K562 (cell line): Measurements from ENCODE around the gene PPTC7. TPM values are rescaled to one million over a fixed set of nuclear protein-coding genes. Genes with fewer than 3 reads are reported as not detected.

Experiments
- ATAC-seq: fragments of 200-7000 bp; cut with Tn5 transposase; 3 replicates; pipeline ENCODE4 v1.9.1; 2020; ENCODE audit warnings: moderate library complexity
- BruUV-seq: library from RNA; stranded (reverse); fragments of 400-500 nt; replicated peaks from 2 replicates; lab custom pipeline; 2021; lab: Mats Ljungman, UMichigan
- CTCF ChIA-PET: fragments of 300-600 bp; formaldehyde crosslinking; extraction: SDS; loops from one replicate; lab custom pipeline; 2021; ENCODE audit warnings: low intra/inter-chr PET ratio; lab: Yijun Ruan, JAX
- POLR2A ChIA-PET: fragments of 300-600, 350-650 bp; sonication (Branson Sonifier 250); formaldehyde crosslinking; extraction: SDS; loops from one replicate; lab custom pipeline; 2021; ENCODE audit warnings: antibody characterized with exemption, inconsistent platforms; lab: Yijun Ruan, JAX
- DNase-seq, 4 experiments: peaks; one replicate each; pipeline versions ENCODE4 v3.0.0 to v3.0.0-alpha.2; 2011 to 2018; ENCODE audit warnings: low spot score in 3 of 4, mixed read lengths in 3 of 4; ENCODE audit errors: extremely low read depth in 1 of 4
- FAIRE-seq: peaks from 2 replicates; lab custom pipeline; 2011; peaks lifted over from hg19 to GRCh38; lab: Jason Lieb, UNC
- H2AFZ ChIP-seq: 2 replicates; pipeline ENCODE4 v1.6.0; 2011; ENCODE audit warnings: low read depth, low read length, control low read depth, inconsistent platforms
- H3K27ac ChIP-seq: fragments of 200-600 bp; 3 replicates; pipeline ENCODE4 v1.8.0; 2011; ENCODE audit warnings: low read depth, mild to moderate bottlenecking, control low read depth, inconsistent platforms, low read length, moderate library complexity, mixed read lengths; ENCODE audit errors: extremely low read depth
- H3K27me3 ChIP-seq, 2 experiments: fragments of 300-600 bp in 1 of 2; 2 replicates in 1 of 2; 3 replicates in 1 of 2; pipeline versions ENCODE4 v1.6.0 to v1.8.0; 2011; ENCODE audit warnings: inconsistent platforms in 2 of 2, low read length in 2 of 2, mild to moderate bottlenecking in 1 of 2, mixed read lengths in 1 of 2, moderate library complexity in 1 of 2; ENCODE audit not compliant: control insufficient read depth in 2 of 2, insufficient read depth in 2 of 2
- H3K36me3 ChIP-seq: fragments of 300-600 bp; 3 replicates; pipeline ENCODE4 v1.8.0; 2011; ENCODE audit warnings: mild to moderate bottlenecking, low read length, inconsistent platforms; ENCODE audit not compliant: control insufficient read depth, insufficient read depth
- H3K4me1 ChIP-seq, 2 experiments: fragments of 200-600 bp in 1 of 2; replicated peaks in 1 of 2; 2 replicates in 1 of 2; 3 replicates in 1 of 2; pipeline versions ENCODE4 v1.5.1 to v1.8.0; 2011; ENCODE audit warnings: inconsistent platforms in 2 of 2, low read length in 2 of 2, mild to moderate bottlenecking in 1 of 2, mixed read lengths in 1 of 2, moderate library complexity in 1 of 2; ENCODE audit not compliant: control insufficient read depth in 2 of 2, insufficient read depth in 2 of 2
- H3K4me2 ChIP-seq: 2 replicates; pipeline ENCODE4 v1.6.1; 2011; ENCODE audit warnings: low read length, control low read depth, inconsistent platforms, mixed read lengths; ENCODE audit not compliant: insufficient read depth
- H3K4me3 ChIP-seq: fragments of 200-600 bp; sonication (generic), shearing (Covaris generic); 2 replicates; pipeline ENCODE4 v1.5.1; 2016; ENCODE audit warnings: control low read depth, inconsistent platforms
- H3K79me2 ChIP-seq: fragments of 200-600 bp; 3 replicates; pipeline ENCODE4 v1.8.0; 2011; ENCODE audit warnings: low read length, inconsistent platforms; ENCODE audit not compliant: control insufficient read depth, insufficient read depth
- H3K9ac ChIP-seq, 2 experiments: 2 replicates each; pipeline versions ENCODE4 v1.6.0 to v1.6.1; 2011; ENCODE audit warnings: low read depth in 2 of 2, low read length in 2 of 2, control low read depth in 1 of 2, inconsistent platforms in 1 of 2, mild to moderate bottlenecking in 1 of 2, mixed read lengths in 1 of 2; ENCODE audit not compliant: insufficient read depth in 1 of 2
- H3K9me1 ChIP-seq: one replicate; pipeline ENCODE4 v1.6.0; 2011; ENCODE audit warnings: inconsistent platforms, mild to moderate bottlenecking, low read length, moderate library complexity; ENCODE audit not compliant: control insufficient read depth, insufficient read depth
- H3K9me3 ChIP-seq: replicated peaks from 2 replicates; pipeline ENCODE4 v1.5.1; 2011; ENCODE audit warnings: low read depth, low read length, inconsistent platforms; ENCODE audit not compliant: control insufficient read depth, insufficient read depth
- H4K20me1 ChIP-seq: replicated peaks from 2 replicates; pipeline ENCODE4 v1.6.1; 2011; ENCODE audit warnings: low read length, inconsistent platforms, mixed read lengths; ENCODE audit not compliant: control insufficient read depth, insufficient read depth
- SREBF1 ChIP-seq: fragments of 150-350 bp; IDR thresholded peaks from 2 replicates; pipeline ENCODE4 v1.6.1; 2014; ENCODE audit warnings: antibody characterized with exemption, low read depth, low read length, borderline replicate concordance
- ZNF165 ChIP-seq: fragments of 250-450 bp; sonication (Bioruptor Pico); IDR thresholded peaks from 2 replicates; pipeline ENCODE4 v1.4.0; 2020; ENCODE audit warnings: borderline replicate concordance
- ZNF184 ChIP-seq: sonication (generic); formaldehyde crosslinking; IDR thresholded peaks from 2 replicates; pipeline ENCODE4 v1.5.0; 2020; ENCODE audit warnings: missing genetic modification reagents
- WGBS: fragments of 100-300 bp; shearing (Covaris generic); methylation state at CpG from one replicate; pipeline ENCODE4 v1.1.6; 2016; ENCODE audit warnings: low coverage, mixed read lengths; ENCODE audit not compliant: insufficient coverage; ENCODE audit errors: missing lambda C conversion rate; 5-methylcytosine and 5-hydroxymethylcytosine counted together
- in situ Hi-C: fragments of 300-500 bp; cut with MboI; formaldehyde crosslinking; loops from 4 replicates; pipeline ENCODE4 v1.15.0; 2018; ENCODE audit warnings: inconsistent platforms, mixed read lengths
- intact Hi-C: fragments of 100-400 bp; cut with micrococcal nuclease; formaldehyde crosslinking; loops from 2 replicates; pipeline ENCODE4 v1.14.2; 2022
- polyA plus RNA-seq, 8 experiments: library from polyadenylated mRNA; depleted of rRNA in 4 of 8; stranded (reverse) in 5 of 8; unstranded in 3 of 8; fragments of >200 nt; fragmentation: Nextera tagmentation in 2 of 8; fragmentation: Illumina TruSeq in 1 of 8; extraction: Ambion mirVana in 2 of 8; extraction: Trizol in 1 of 8; gene quantifications; 2 replicates each; pipeline versions ENCODE4 v1.2.1 to v1.2.3, GENCODE V29; 2011 to 2014; ENCODE audit warnings: inconsistent platforms in 1 of 8, missing spikeins in 1 of 8
- total RNA-seq, 7 experiments: library from RNA; depleted of rRNA in 6 of 7; stranded (reverse); fragments of >200 nt in 6 of 7; fragmentation: Illumina TruSeq in 2 of 7; extraction: Trizol in 2 of 7; gene quantifications; 2 replicates each; pipeline versions ENCODE4 v1.2.1 to v1.2.3, GENCODE V29; 2011 to 2021; ENCODE audit warnings: low replicate concordance in 1 of 7
- TF ChIP-seq, protein P1 (sequence below): fragments of 250-450 bp; sonication (Bioruptor Pico); IDR thresholded peaks from 2 replicates; pipeline ENCODE4 v1.5.0; 2020; ENCODE audit warnings: mild to moderate bottlenecking

The PPTC7 gene
- total and polyA plus RNA-seq, 9 of the 15 experiments (the other 6 are each of a cell fraction or from before 2014, with no cell fraction given) = 2.6 to 23.1 (median 11.9) TPM

DNA sequence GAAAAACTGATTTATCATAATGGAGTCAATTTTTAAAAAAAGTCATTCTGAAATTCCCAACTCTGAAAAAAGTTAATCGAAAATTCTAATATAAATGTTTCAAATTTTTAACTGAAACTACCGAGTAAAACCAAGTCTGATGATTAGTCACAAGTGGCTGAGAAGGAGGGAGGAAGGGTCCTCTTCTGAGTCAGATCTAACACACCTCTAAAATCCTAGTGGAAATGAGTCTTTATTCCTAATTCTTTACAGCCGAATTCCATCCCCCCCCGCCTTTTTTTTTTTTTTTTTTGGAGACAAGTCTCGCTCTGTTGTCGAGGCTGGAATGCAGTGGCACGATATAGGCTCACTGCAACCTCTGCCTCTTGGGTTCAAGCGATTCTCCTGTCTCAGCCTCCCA lies 43.1 kb downstream of the PPTC7 start:
- no TSS peak for BruUV-seq
- no peaks in the 10 kb centered on the region for H3K9me3 ChIP-seq
- H3K4me1 ChIP-seq = peaks cover 2 to 4% of the 10 kb centered on the region in 2 experiments; a peak in 2 of 5 replicates
- H3K27ac ChIP-seq = no peak overlapping the region
- H3K36me3 ChIP-seq = peaks cover 79% of the 10 kb centered on the region
- in situ Hi-C loops = no loop called here
- 93% methylated on average over 4 of the region's 8 CpGs for WGBS
- no peak overlapping the region for H3K4me3 ChIP-seq
- H4K20me1 ChIP-seq = no peaks in the 10 kb centered on the region
- H3K9ac ChIP-seq = no peak overlapping the region
- CTCF ChIA-PET = no interaction called here
- ATAC-seq = no peak
- H3K27me3 ChIP-seq = no peaks in the 10 kb centered on the region
- no peak overlapping the region for H3K4me2 ChIP-seq
- no peak for DNase-seq
- TF ChIP-seq ZNF184 (CRISPR knock-in tag) (no peak), SREBF1 (no peak), ZNF165 (CRISPR knock-in tag) (no peak)
- TF ChIP-seq, protein P1, sequence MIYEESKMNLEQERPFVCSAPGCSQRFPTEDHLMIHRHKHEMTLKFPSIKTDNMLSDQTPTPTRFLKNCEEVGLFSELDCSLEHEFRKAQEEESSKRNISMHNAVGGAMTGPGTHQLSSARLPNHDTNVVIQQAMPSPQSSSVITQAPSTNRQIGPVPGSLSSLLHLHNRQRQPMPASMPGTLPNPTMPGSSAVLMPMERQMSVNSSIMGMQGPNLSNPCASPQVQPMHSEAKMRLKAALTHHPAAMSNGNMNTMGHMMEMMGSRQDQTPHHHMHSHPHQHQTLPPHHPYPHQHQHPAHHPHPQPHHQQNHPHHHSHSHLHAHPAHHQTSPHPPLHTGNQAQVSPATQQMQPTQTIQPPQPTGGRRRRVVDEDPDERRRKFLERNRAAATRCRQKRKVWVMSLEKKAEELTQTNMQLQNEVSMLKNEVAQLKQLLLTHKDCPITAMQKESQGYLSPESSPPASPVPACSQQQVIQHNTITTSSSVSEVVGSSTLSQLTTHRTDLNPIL (CRISPR knock-in tag) = no peak
- TF ChIP-seq, all 486 proteins: peak for 0
- no peak for FAIRE-seq
- intact Hi-C loops = no loop called here
- Histone ChIP-seq H3K79me2 (peaks cover 5% of the 10 kb centered on the region; the same call in 2 of the 3 replicates), H3K9me1 (no peaks in the 10 kb centered on the region), H2AFZ (no peak overlapping the region)
- POLR2A ChIA-PET = interaction anchor here (0.7 to 1.1 kb wide), 3 partner anchors 12 to 39 kb away, joined by 3 to 4 read pairs (median 3); no protein-coding TSS in a partner anchor
